ENCODE results near the gene IRF2. TPM values are rescaled to one million over a fixed set of nuclear protein-coding genes. Genes with fewer than 3 reads are reported as not detected.

The IRF2 gene
- total RNA-seq, 2 experiments from 2014 or later, result 45.1 to 46.5 TPM

DNA sequence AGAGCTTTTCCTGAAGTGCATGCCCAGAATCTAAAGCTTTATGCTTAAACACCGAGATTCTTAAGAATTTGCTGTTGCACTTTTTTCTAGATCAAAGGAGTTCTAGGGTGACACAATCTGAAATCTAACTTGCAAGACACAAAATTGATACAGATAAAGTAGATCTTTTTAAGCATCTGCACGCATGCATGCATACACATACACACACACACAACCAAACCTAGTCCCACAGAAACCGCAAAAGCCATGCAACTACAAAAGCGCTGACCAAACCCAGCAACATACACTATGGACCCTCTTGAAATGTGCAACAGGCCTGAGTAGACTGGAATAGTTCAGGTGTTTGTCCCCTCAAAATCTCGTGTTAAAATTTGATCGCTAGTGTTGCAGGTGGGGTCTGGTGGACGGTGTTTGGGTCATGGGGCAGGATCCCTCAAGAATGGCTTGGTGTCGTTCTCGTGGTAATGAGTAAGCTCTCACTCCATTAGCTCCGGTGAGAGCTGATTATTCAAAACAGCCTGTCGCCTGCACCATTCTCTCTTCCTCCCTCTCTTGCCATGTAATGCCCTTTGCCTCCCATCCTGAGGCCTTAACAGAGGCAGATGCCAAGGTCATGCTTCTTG, 52.7 kb downstream of the IRF2 start:
- CTCF ChIA-PET, result interaction anchor here (0.6 to 1.0 kb wide), 2 partner anchors 92 to 600 kb away, joined by 3 read pairs; no protein-coding TSS in a partner anchor
- POLR2A ChIA-PET, result interaction anchor here (0.6 to 1.8 kb wide), 3 partner anchors 39 to 92 kb away, joined by 3 to 8 read pairs (median 3); partner anchors contain the start of gene IRF2

DNA sequence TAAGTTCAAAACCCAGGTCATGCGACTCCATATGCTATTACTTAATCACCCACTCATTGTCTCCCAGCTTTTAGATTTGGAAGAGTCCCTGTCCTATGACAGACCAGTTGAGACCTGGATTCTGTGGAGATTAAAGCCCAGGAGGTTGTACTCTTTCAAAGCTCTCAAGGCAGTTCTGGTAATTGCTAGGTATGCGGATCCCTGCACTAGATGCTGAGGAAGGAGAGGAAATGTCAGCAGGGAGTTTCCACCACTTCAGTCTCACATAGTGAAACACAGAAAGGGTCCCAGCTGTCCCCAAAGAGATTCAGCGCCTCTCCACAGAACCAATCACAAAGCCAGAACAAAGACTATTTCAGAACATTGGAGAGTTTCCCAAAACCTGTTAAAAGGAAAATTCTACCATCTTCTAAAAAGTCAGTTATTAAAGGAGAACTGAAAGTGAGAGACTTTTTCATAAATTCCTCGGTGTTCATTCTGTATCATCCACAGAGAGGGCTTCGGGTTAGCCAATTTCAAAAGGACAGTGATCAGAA, 53.4 kb downstream of the IRF2 start:
- POLR2A ChIA-PET, result interaction anchor here (0.6 to 1.8 kb wide), 5 partner anchors 40 to 114 kb away, joined by 3 to 8 read pairs (median 3); partner anchors contain the start of gene IRF2
- CTCF ChIA-PET, result interaction anchor here (0.6 to 1.5 kb wide), 4 partner anchors 54 to 601 kb away, joined by 3 to 4 read pairs (median 3); partner anchors contain the start of gene IRF2

DNA sequence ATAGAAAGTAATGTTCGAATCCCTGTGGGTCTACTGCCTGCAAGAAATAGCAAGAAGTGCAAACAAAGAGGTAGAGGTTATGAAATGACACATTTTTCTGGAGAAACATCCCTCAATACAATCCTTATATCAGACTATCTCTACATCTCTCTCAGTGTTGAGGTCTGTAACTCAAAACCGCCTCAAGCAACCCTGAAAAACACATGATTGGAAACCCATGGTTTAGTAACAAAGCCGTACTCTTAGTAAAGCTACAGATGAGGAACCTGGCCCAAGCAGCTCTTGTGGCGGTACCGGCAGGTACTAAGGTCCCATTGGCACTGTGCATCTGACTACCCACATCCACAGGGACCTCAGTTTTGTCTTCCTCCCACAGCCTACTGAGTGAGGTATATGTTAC, 53.9 kb downstream of the IRF2 start:
- ChIA-PET POLR2A (interaction anchor here (1.0 to 1.8 kb wide), 3 partner anchors 54 to 114 kb away, joined by 3 to 8 read pairs (median 5); partner anchors contain the start of gene IRF2), CTCF (interaction anchor here (0.9 to 1.5 kb wide), 3 partner anchors 54 to 157 kb away, joined by 3 to 4 read pairs (median 3); partner anchors contain the start of gene IRF2)

GRCh38 chr4:184419976-184420375, 54.4 kb downstream of the IRF2 start:
- POLR2A ChIA-PET, result interaction anchor here (1.0 to 1.8 kb wide), 3 partner anchors 55 to 115 kb away, joined by 3 to 8 read pairs (median 5); partner anchors contain the start of gene IRF2
- CTCF ChIA-PET, result interaction anchor here (1.5 kb wide), 1 partner anchor 157 kb away, joined by 4 read pairs; no protein-coding TSS in a partner anchor

GRCh38 chr4:184417802-184418511, 56.4 kb downstream of the IRF2 start:
- CTCF ChIA-PET, result interaction anchor here (0.9 to 1.5 kb wide), 5 partner anchors 9 to 231 kb away, joined by 3 to 6 read pairs (median 4); partner anchors contain the start of gene CASP3

GRCh38 chr4:184416913-184417734, 57.2 kb downstream of the IRF2 start:
- CTCF ChIA-PET, result interaction anchor here (0.9 to 1.5 kb wide), 6 partner anchors 8 to 232 kb away, joined by 3 to 6 read pairs (median 4); partner anchors contain the start of gene CASP3
- POLR2A ChIA-PET, result interaction anchor here (1.0 to 1.7 kb wide), 6 partner anchors 8 to 232 kb away, joined by 3 to 8 read pairs (median 4); partner anchors contain the start of genes CASP3, IRF2 and PRIMPOL

More at GRCh38 chr4:184417802-184418511, 56.4 kb downstream of the IRF2 start:
- POLR2A ChIA-PET, result interaction anchor here (1.0 to 1.7 kb wide), 5 partner anchors 9 to 135 kb away, joined by 3 to 8 read pairs (median 4); partner anchors contain the start of gene IRF2

DNA sequence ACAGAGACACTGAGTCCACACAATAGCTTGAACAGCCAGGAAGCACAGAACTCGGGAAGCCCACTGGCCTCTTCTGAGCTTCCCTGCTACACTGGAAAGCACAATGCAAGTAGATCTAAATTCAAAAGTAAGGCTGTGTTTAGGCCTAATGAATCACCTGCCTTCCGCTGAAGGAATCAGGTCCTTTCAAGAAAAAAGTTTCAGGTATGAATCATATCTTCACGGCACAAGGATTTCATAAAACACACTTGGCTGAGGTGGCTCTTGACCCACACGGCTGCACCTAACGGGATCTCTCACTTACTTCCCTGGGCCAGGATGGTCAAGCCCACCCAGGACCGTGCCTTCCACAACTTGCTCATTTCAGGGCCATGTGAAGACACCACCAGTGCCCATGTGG, 59.3 kb downstream of the IRF2 start:
- ChIA-PET CTCF (interaction anchor here (1.1 to 1.2 kb wide), 2 partner anchors 93 to 99 kb away, joined by 3 to 4 read pairs; no protein-coding TSS in a partner anchor), POLR2A (interaction anchor here (0.6 kb wide), 1 partner anchor 132 kb away, joined by 10 read pairs; no protein-coding TSS in a partner anchor)

GRCh38 chr4:184413261-184414046, 60.9 kb downstream of the IRF2 start:
- POLR2A ChIA-PET, result no interaction called here
- CTCF ChIA-PET, result interaction anchor here (0.6 to 1.1 kb wide), 2 partner anchors 125 to 149 kb away, joined by 3 read pairs; no protein-coding TSS in a partner anchor

GRCh38 chr4:184410748-184411147, 63.6 kb downstream of the IRF2 start:
- ChIA-PET POLR2A (no interaction called here), CTCF (no interaction called here)

- CTCF ChIA-PET, result no interaction called here
- POLR2A ChIA-PET, result interaction anchor here (0.6 to 1.2 kb wide), 3 partner anchors 45 to 67 kb away, joined by 4 to 10 read pairs (median 8); no protein-coding TSS in a partner anchor
Observed at GRCh38 chr4:184409911-184410692, 64.2 kb downstream of the IRF2 start.

DNA sequence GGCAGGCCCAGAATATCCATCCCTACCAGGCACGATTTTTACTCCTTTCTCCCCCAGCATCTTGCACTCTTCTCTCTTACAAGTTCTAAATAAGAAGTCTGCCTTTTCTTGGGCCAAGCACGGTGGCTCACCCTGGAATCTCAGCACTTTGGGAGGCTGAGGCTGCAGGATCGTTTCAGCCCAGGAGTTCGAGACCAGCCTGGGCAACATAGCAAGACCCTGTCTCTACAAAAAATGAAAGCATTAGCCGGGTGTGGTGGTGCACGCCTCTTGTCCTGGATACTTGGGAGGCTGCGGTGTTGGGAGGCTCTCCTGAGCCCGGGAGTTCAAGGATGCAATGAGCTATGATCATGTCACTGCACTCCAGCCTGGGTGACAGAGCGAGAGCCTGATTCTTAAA, 64.8 kb downstream of the IRF2 start:
- POLR2A ChIA-PET, result interaction anchor here (0.7 to 1.3 kb wide), 3 partner anchors 8 to 68 kb away, joined by 3 to 10 read pairs (median 4); no protein-coding TSS in a partner anchor
- CTCF ChIA-PET, result interaction anchor here (1.4 kb wide), 1 partner anchor 8 kb away, joined by 4 read pairs; no protein-coding TSS in a partner anchor

GRCh38 chr4:184408684-184409081, 65.7 kb downstream of the IRF2 start:
- CTCF ChIA-PET, result interaction anchor here (0.6 to 1.4 kb wide), 2 partner anchors 9 to 799 kb away, joined by 4 to 5 read pairs; no protein-coding TSS in a partner anchor
- POLR2A ChIA-PET, result interaction anchor here (1.2 to 1.3 kb wide), 2 partner anchors 9 to 69 kb away, joined by 3 to 4 read pairs; no protein-coding TSS in a partner anchor

- ChIA-PET POLR2A (interaction anchor here (1.3 kb wide), 1 partner anchor 9 kb away, joined by 3 read pairs; no protein-coding TSS in a partner anchor), CTCF (interaction anchor here (0.6 to 1.4 kb wide), 2 partner anchors 9 to 799 kb away, joined by 4 to 5 read pairs; no protein-coding TSS in a partner anchor)
Observed at GRCh38 chr4:184408021-184408683, 66.2 kb downstream of the IRF2 start.

- ChIA-PET POLR2A (no interaction called here), CTCF (interaction anchor here (1.1 kb wide), 1 partner anchor 54 kb away, joined by 5 read pairs; no protein-coding TSS in a partner anchor)
Observed at GRCh38 chr4:184406958-184407391, 67.4 kb downstream of the IRF2 start.

- ChIA-PET CTCF (no interaction called here), POLR2A (no interaction called here)
Observed at GRCh38 chr4:184404047-184404446, 70.3 kb downstream of the IRF2 start.

GRCh38 chr4:184403384-184403781, 71.0 kb downstream of the IRF2 start:
- CTCF ChIA-PET, result no interaction called here
- POLR2A ChIA-PET, result no interaction called here

All from activated CD8-positive, alpha-beta memory T cell treated with anti-CD3 and anti-CD28 coated beads for 36 hours (primary cell).